H9 (cell line): ENCODE data around the gene TMEM147. TPM values are rescaled to one million over a fixed set of nuclear protein-coding genes. Genes with fewer than 3 reads are reported as not detected.

Experiments
- DNase-seq: peaks from one replicate; pipeline ENCODE4 v3.0.0-alpha.2; 2017
- H2AFZ ChIP-seq: one replicate; pipeline ENCODE4 v1.6.1; 2013; ENCODE audit warnings: mild to moderate bottlenecking, low read length, control low read depth, moderate library complexity
- H2AK5ac ChIP-seq: 2 replicates; pipeline ENCODE4 v1.6.1; 2013; ENCODE audit warnings: low read length, control low read depth, mixed read lengths; ENCODE audit not compliant: insufficient read length
- H2BK120ac ChIP-seq: one replicate; pipeline ENCODE4 v1.6.1; 2013; ENCODE audit warnings: low read depth, mild to moderate bottlenecking, low read length, control low read depth, inconsistent platforms; ENCODE audit not compliant: poor library complexity, severe bottlenecking
- H2BK12ac ChIP-seq: 2 replicates; pipeline ENCODE4 v1.6.1; 2013; ENCODE audit warnings: low read length, control low read depth, mixed read lengths, low read depth; ENCODE audit not compliant: insufficient read length
- H2BK15ac ChIP-seq: 2 replicates; pipeline ENCODE4 v1.6.1; 2013; ENCODE audit warnings: low read depth, low read length, control low read depth
- H2BK20ac ChIP-seq: one replicate; pipeline ENCODE4 v1.6.1; 2013; ENCODE audit warnings: low read depth, mild to moderate bottlenecking, low read length, control low read depth, inconsistent platforms; ENCODE audit not compliant: poor library complexity, severe bottlenecking
- H2BK5ac ChIP-seq: 2 replicates; pipeline ENCODE4 v1.6.1; 2013; ENCODE audit warnings: low read length, control low read depth, mixed read lengths; ENCODE audit not compliant: insufficient read length
- H3K14ac ChIP-seq: 2 replicates; pipeline ENCODE4 v1.6.1; 2013; ENCODE audit warnings: low read length, control low read depth; ENCODE audit not compliant: insufficient read depth
- H3K18ac ChIP-seq: 2 replicates; pipeline ENCODE4 v1.6.1; 2013; ENCODE audit warnings: low read depth, mild to moderate bottlenecking, mixed read lengths, low read length, control low read depth; ENCODE audit not compliant: insufficient read length
- H3K23ac ChIP-seq: 2 replicates; pipeline ENCODE4 v1.6.1; 2013; ENCODE audit warnings: low read length, control low read depth, mixed read lengths, low read depth; ENCODE audit not compliant: insufficient read length
- H3K23me2 ChIP-seq: 2 replicates; pipeline ENCODE4 v1.6.1; 2013; ENCODE audit warnings: low read depth, mild to moderate bottlenecking, mixed read lengths, low read length, control low read depth; ENCODE audit not compliant: insufficient read length, poor library complexity, severe bottlenecking
- H3K27ac ChIP-seq: 2 replicates; pipeline ENCODE4 v1.5.1; 2013; ENCODE audit warnings: low read length, control low read depth, mixed read lengths, low read depth; ENCODE audit not compliant: insufficient read length
- H3K27me3 ChIP-seq: 2 replicates; pipeline ENCODE4 v1.6.1; 2013; ENCODE audit warnings: low read length, control low read depth, inconsistent platforms; ENCODE audit not compliant: insufficient read depth
- H3K4ac ChIP-seq: 2 replicates; pipeline ENCODE4 v1.6.1; 2013; ENCODE audit warnings: low read depth, mild to moderate bottlenecking, control low read depth, inconsistent platforms, low read length, moderate library complexity
- H3K4me1 ChIP-seq: 2 replicates; pipeline ENCODE4 v1.6.1; 2013; ENCODE audit warnings: low read length, control low read depth, inconsistent platforms; ENCODE audit not compliant: insufficient read depth
- H3K4me2 ChIP-seq: 2 replicates; pipeline ENCODE4 v1.6.1; 2013; ENCODE audit warnings: low read length, control low read depth, mixed read lengths; ENCODE audit not compliant: insufficient read length, insufficient read depth
- H3K56ac ChIP-seq: 2 replicates; pipeline ENCODE4 v1.6.1; 2013; ENCODE audit warnings: low read depth, mild to moderate bottlenecking, mixed read lengths, low read length, control low read depth; ENCODE audit not compliant: insufficient read length
- H3K79me1 ChIP-seq: 2 replicates; pipeline ENCODE4 v1.6.1; 2013; ENCODE audit warnings: low read depth, mild to moderate bottlenecking, moderate library complexity, low read length, control low read depth, inconsistent platforms; ENCODE audit not compliant: insufficient read depth, poor library complexity, severe bottlenecking
- H3K79me2 ChIP-seq: 2 replicates; pipeline ENCODE4 v1.6.1; 2013; ENCODE audit warnings: low read length, control low read depth, inconsistent platforms; ENCODE audit not compliant: insufficient read depth
- H3K9ac ChIP-seq: 2 replicates; pipeline ENCODE4 v1.6.1; 2013; ENCODE audit warnings: low read length, control low read depth, mixed read lengths; ENCODE audit not compliant: insufficient read length; ENCODE audit errors: extremely low read depth
- H3K9me3 ChIP-seq: one replicate; pipeline ENCODE4 v1.6.1; 2013; ENCODE audit warnings: low read depth, low read length, inconsistent platforms; ENCODE audit not compliant: control insufficient read depth
- H3T11ph ChIP-seq: one replicate; pipeline ENCODE4 v1.6.1; 2013; ENCODE audit warnings: mild to moderate bottlenecking, low read length, control low read depth, inconsistent platforms
- H4K20me1 ChIP-seq: one replicate; pipeline ENCODE4 v1.6.1; 2013; ENCODE audit not compliant: control insufficient read depth, insufficient read length, insufficient read depth
- H4K5ac ChIP-seq: 2 replicates; pipeline ENCODE4 v1.6.1; 2013; ENCODE audit warnings: low read depth, mild to moderate bottlenecking, mixed read lengths, low read length, control low read depth; ENCODE audit not compliant: insufficient read length
- H4K8ac ChIP-seq: replicated peaks from 2 replicates; pipeline ENCODE4 v1.6.1; 2013; ENCODE audit warnings: low read length, control low read depth, mixed read lengths, low read depth; ENCODE audit not compliant: insufficient read length
- H4K91ac ChIP-seq: 2 replicates; pipeline ENCODE4 v1.6.1; 2013; ENCODE audit warnings: low read depth, mild to moderate bottlenecking, moderate library complexity, mixed read lengths, low read length, control low read depth; ENCODE audit not compliant: insufficient read length
- H3K27ac Mint-ChIP-seq, 3 experiments: 2 replicates in 2 of 3; 3 replicates in 1 of 3; pipeline ENCODE4 v1.8.0; 2020 to 2021; ENCODE audit warnings: mixed read lengths in 3 of 3, mild to moderate bottlenecking in 1 of 3, moderate library complexity in 1 of 3
- H3K27me3 Mint-ChIP-seq: 2 replicates; pipeline ENCODE4 v1.8.0; 2021; ENCODE audit warnings: low read depth, mild to moderate bottlenecking, moderate library complexity, mixed read lengths
- H3K36me3 Mint-ChIP-seq, 3 experiments: 2 replicates in 2 of 3; 3 replicates in 1 of 3; pipeline ENCODE4 v1.8.0; 2020 to 2021; ENCODE audit warnings: low read depth in 3 of 3, mixed read lengths in 3 of 3; ENCODE audit not compliant: insufficient read depth in 1 of 3
- H3K4me1 Mint-ChIP-seq, 2 experiments: 2 replicates each; pipeline ENCODE4 v1.8.0; 2020; ENCODE audit warnings: mixed read lengths in 2 of 2
- H3K4me3 Mint-ChIP-seq, 2 experiments: 2 replicates in 1 of 2; 3 replicates in 1 of 2; pipeline ENCODE4 v1.8.0; 2020 to 2021; ENCODE audit warnings: mild to moderate bottlenecking in 2 of 2, mixed read lengths in 2 of 2, moderate library complexity in 1 of 2
- H3K9me3 Mint-ChIP-seq, 2 experiments: 2 replicates in 1 of 2; 3 replicates in 1 of 2; pipeline ENCODE4 v1.8.0; 2020; ENCODE audit warnings: mild to moderate bottlenecking in 2 of 2, mixed read lengths in 2 of 2, moderate library complexity in 1 of 2
- CTCF ChIP-seq: fragments of 200-600 bp; sonication (generic); conservative IDR thresholded peaks from 3 replicates; pipeline ENCODE4 v1.8.0; 2021; ENCODE audit warnings: antibody characterized with exemption, mild to moderate bottlenecking
- WGBS: extraction: QIAGEN DNeasy Blood & Tissue Kit; methylation state at CpG from one replicate; pipeline ENCODE4 v1.1.7; 2013; ENCODE audit warnings: missing lambda C conversion rate, low lambda C conversion rate, mixed read lengths; ENCODE audit not compliant: insufficient read length; ENCODE audit errors: extremely low coverage; 5-methylcytosine and 5-hydroxymethylcytosine counted together
- total RNA-seq: library from RNA; stranded (reverse); gene quantifications from 2 replicates; pipeline ENCODE4 v1.2.1, GENCODE V29; 2021

TMEM147 gene
- total RNA-seq, 1 experiment from 2014 or later, result 125 TPM

DNA sequence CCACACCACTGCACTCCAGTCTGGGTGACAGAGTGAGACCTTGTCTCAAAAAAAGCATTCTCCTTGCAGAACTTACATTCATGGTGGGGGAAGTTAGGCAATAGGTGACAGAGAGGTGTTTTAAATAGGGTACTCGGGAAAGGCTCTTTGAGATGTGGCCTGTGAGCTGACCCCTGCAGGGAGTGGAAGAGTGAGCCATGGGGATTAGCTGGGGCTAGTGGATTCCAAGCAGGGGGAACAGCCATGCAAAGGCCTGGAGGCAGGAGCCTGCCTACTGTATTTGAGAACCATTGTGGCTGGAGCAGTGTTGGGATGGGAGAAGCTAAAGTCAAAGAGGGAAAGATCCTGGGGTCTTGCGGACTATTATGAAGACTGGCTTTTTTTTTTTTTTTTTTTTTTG lies 28.1 kb upstream of the TMEM147 start:
- Histone ChIP-seq H3K4me1 (no peaks in the 10 kb centered on the region), H2AFZ (no peak overlapping the region), H3K4me2 (no peak overlapping the region), H3K79me2 (no peaks in the 10 kb centered on the region), H3K27ac (no peak overlapping the region), H3K18ac (no peak overlapping the region), H3T11ph (no peak overlapping the region), H4K8ac (no peak overlapping the region), H3K9me3 (no peaks in the 10 kb centered on the region), H2BK120ac (no peak overlapping the region), H4K91ac (no peak overlapping the region), H2BK20ac (no peak overlapping the region), H3K79me1 (no peaks in the 10 kb centered on the region), H2BK12ac (no peak overlapping the region), H3K23me2 (peaks cover 4% of the 10 kb centered on the region), H3K27me3 (no peaks in the 10 kb centered on the region; the same call in none of the 2 replicates), H3K23ac (no peak overlapping the region), H2BK15ac (no peak overlapping the region), H3K14ac (no peak overlapping the region), H4K20me1 (no peaks in the 10 kb centered on the region), H3K56ac (no peak overlapping the region), H3K9ac (no peak overlapping the region), H4K5ac (no peak overlapping the region), H3K4ac (no peak overlapping the region), H2BK5ac (no peak overlapping the region), H2AK5ac (no peak overlapping the region)
- DNase-seq, result no peak
- peaks cover 20 to 37% of the 10 kb centered on the region in 2 experiments for H3K4me1 Mint-ChIP-seq
- H3K9me3 Mint-ChIP-seq, result no peaks in the 10 kb centered on the region; a peak in 1 of 5 replicates
- WGBS, result no CpG with 5 or more reads among the region's 2 CpGs
- H3K27me3 Mint-ChIP-seq, result peaks cover 27% of the 10 kb centered on the region
- H3K27ac Mint-ChIP-seq, result no peak overlapping the region; a peak in 1 of 7 replicates
- no peaks in the 10 kb centered on the region; a peak in 1 of 7 replicates for H3K36me3 Mint-ChIP-seq
- no peak for TF ChIP-seq CTCF
- no peak overlapping the region; a peak in 1 of 5 replicates for H3K4me3 Mint-ChIP-seq
